ENCODE measurements around the gene ZNF254. TPM values are rescaled to one million over a fixed set of nuclear protein-coding genes. Genes with fewer than 3 reads are reported as not detected.
"Not testable (repeated sequence)": the region's sequence is repeated elsewhere in the genome, so short reads cannot be mapped to it uniquely, and the experiment has no call there.

ZNF254 gene
- 20.2 TPM for polyA plus RNA-seq (2013, experiment 1 of 2)
- polyA plus RNA-seq (2013, experiment 2 of 2), result 19.5 TPM

GRCh38 chr19:24086974-24087595 lies at the start of gene ZNF254:
Gene ZNF254, plus strand, starts transcription at chr19:24087187. Its CDS starts 121 bp downstream, at chr19:24087308.
- Histone ChIP-seq H2BK120ac (ENCODE audit: low read depth, low read length) (peak within 1 kb of the TSS; percentile 90), H3K9ac (ENCODE audit: low read length) (peak within 1 kb of the TSS; percentile 98), H3K4me1 (ENCODE audit: control insufficient read depth, low read depth, low read length) (no peaks in the 10 kb centered on the region), H3K4ac (ENCODE audit: low read depth, low read length) (peak within 1 kb of the TSS; percentile 95), H4K8ac (ENCODE audit: low read depth, low read length) (no peak within 1 kb of the TSS), H3K36me3 (ENCODE audit: control insufficient read depth, insufficient read depth, low read length) (no peaks in the 10 kb centered on the region), H3K79me2 (ENCODE audit: control insufficient read depth, insufficient read depth, low read length) (peaks cover 11% of the 10 kb centered on the region), H3K79me1 (ENCODE audit: low read length) (no peaks in the 10 kb centered on the region), H3K27ac (ENCODE audit: low read depth, low read length) (peak within 1 kb of the TSS; percentile 51), H3K18ac (ENCODE audit: low read length) (peak within 1 kb of the TSS; percentile 90), H2BK5ac (ENCODE audit: low read length) (no peak within 1 kb of the TSS), H2BK15ac (replicated peaks; ENCODE audit: low read depth) (no peak within 1 kb of the TSS), H3K4me2 (ENCODE audit: low read length) (no peak within 1 kb of the TSS), H2AK5ac (ENCODE audit: low read length) (no peak within 1 kb of the TSS), H4K5ac (ENCODE audit: low read length) (no peak within 1 kb of the TSS), H3K23ac (ENCODE audit: low read length) (no peak within 1 kb of the TSS), H3K27me3 (ENCODE audit: insufficient read depth, low read length, poor library complexity) (no peaks in the 10 kb centered on the region), H3K4me3 (ENCODE audit: low read length) (peak within 1 kb of the TSS; percentile 96), H3K56ac (ENCODE audit: low read length) (peak within 1 kb of the TSS; percentile 98)
- peak; percentile 99 for DNase-seq
- WGBS (ENCODE audit: extremely low coverage, insufficient coverage, low lambda C conversion rate), result no CpG with 5 or more reads among the region's 23 CpGs

GRCh38 chr19:24040621-24041020 lies 46.4 kb upstream of the ZNF254 start:
- WGBS (ENCODE audit: extremely low coverage, insufficient coverage, low lambda C conversion rate), result no CpG with 5 or more reads among the region's 3 CpGs
- no peak overlapping the region for H2BK15ac ChIP-seq (replicated peaks; ENCODE audit: low read depth)

DNA sequence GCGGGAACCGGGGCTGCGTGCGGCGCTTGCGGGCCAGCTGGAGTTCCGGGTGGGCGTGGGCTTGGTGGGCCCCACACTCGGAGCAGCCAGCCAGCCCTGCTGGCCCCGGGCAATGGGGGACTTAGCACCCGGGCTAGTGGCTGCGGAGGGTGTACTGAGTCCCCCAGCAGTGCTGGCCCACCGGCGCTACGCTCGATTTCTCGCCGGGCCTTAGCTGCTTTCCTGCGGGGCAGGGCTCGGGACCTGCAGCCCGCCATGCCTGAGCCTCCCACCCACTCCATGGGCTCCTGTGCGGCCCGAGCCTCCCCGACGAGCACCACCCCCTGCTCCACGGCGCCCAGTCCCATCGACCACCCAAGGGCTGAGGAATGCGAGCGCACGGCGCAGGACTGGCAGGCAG lies 45.7 kb upstream of the ZNF254 start:
- not testable (repeated sequence) for H3K27ac ChIP-seq (ENCODE audit: low read depth, low read length); H3K36me3 ChIP-seq (ENCODE audit: control insufficient read depth, insufficient read depth, low read length); H3K18ac ChIP-seq (ENCODE audit: low read length); H2BK5ac ChIP-seq (ENCODE audit: low read length); H3K4me1 ChIP-seq (ENCODE audit: control insufficient read depth, low read depth, low read length); H3K4me2 ChIP-seq (ENCODE audit: low read length); H2BK120ac ChIP-seq (ENCODE audit: low read depth, low read length); H3K4me3 ChIP-seq (ENCODE audit: low read length); H4K8ac ChIP-seq (ENCODE audit: low read depth, low read length); H2AK5ac ChIP-seq (ENCODE audit: low read length); H3K27me3 ChIP-seq (ENCODE audit: insufficient read depth, low read length, poor library complexity); H2BK15ac ChIP-seq (replicated peaks; ENCODE audit: low read depth); DNase-seq; H3K9ac ChIP-seq (ENCODE audit: low read length); H3K4ac ChIP-seq (ENCODE audit: low read depth, low read length); H4K5ac ChIP-seq (ENCODE audit: low read length); H3K56ac ChIP-seq (ENCODE audit: low read length); H3K23ac ChIP-seq (ENCODE audit: low read length)
- H3K79me2 ChIP-seq (ENCODE audit: control insufficient read depth, insufficient read depth, low read length), result peaks cover 34% of the 10 kb centered on the region
- no CpG with 5 or more reads among the region's 32 CpGs for WGBS (ENCODE audit: extremely low coverage, insufficient coverage, low lambda C conversion rate)
- H3K79me1 ChIP-seq (ENCODE audit: low read length), result peaks cover 13% of the 10 kb centered on the region

More at GRCh38 chr19:24040621-24041020, 46.4 kb upstream of the ZNF254 start:
- no peak for DNase-seq
- Histone ChIP-seq H3K23ac (ENCODE audit: low read length) (no peak overlapping the region), H3K36me3 (ENCODE audit: control insufficient read depth, insufficient read depth, low read length) (peaks cover 2% of the 10 kb centered on the region), H4K8ac (ENCODE audit: low read depth, low read length) (no peak overlapping the region), H3K79me2 (ENCODE audit: control insufficient read depth, insufficient read depth, low read length) (peaks cover 40% of the 10 kb centered on the region), H2AK5ac (ENCODE audit: low read length) (no peak overlapping the region), H3K79me1 (ENCODE audit: low read length) (peaks cover 14% of the 10 kb centered on the region), H3K9ac (ENCODE audit: low read length) (no peak overlapping the region), H3K4me2 (ENCODE audit: low read length) (no peak overlapping the region), H2BK120ac (ENCODE audit: low read depth, low read length) (no peak overlapping the region), H3K27ac (ENCODE audit: low read depth, low read length) (no peak overlapping the region), H3K56ac (ENCODE audit: low read length) (no peak overlapping the region), H3K4ac (ENCODE audit: low read depth, low read length) (no peak overlapping the region), H3K4me1 (ENCODE audit: control insufficient read depth, low read depth, low read length) (no peaks in the 10 kb centered on the region), H3K27me3 (ENCODE audit: insufficient read depth, low read length, poor library complexity) (no peaks in the 10 kb centered on the region), H2BK5ac (ENCODE audit: low read length) (no peak overlapping the region), H3K4me3 (ENCODE audit: low read length) (no peak overlapping the region), H4K5ac (ENCODE audit: low read length) (no peak overlapping the region), H3K18ac (ENCODE audit: low read length) (no peak overlapping the region)

- Histone ChIP-seq H4K5ac (ENCODE audit: low read length) (no peak overlapping the region), H3K79me2 (ENCODE audit: control insufficient read depth, insufficient read depth, low read length) (no peaks in the 10 kb centered on the region), H3K79me1 (ENCODE audit: low read length) (no peaks in the 10 kb centered on the region), H2BK120ac (ENCODE audit: low read depth, low read length) (no peak overlapping the region), H3K18ac (ENCODE audit: low read length) (no peak overlapping the region), H4K8ac (ENCODE audit: low read depth, low read length) (no peak overlapping the region), H3K56ac (ENCODE audit: low read length) (no peak overlapping the region), H2BK15ac (replicated peaks; ENCODE audit: low read depth) (no peak overlapping the region), H2BK5ac (ENCODE audit: low read length) (no peak overlapping the region), H3K9ac (ENCODE audit: low read length) (no peak overlapping the region), H3K4ac (ENCODE audit: low read depth, low read length) (no peak overlapping the region), H3K27ac (ENCODE audit: low read depth, low read length) (no peak overlapping the region), H3K23ac (ENCODE audit: low read length) (no peak overlapping the region), H3K4me2 (ENCODE audit: low read length) (no peak overlapping the region), H3K36me3 (ENCODE audit: control insufficient read depth, insufficient read depth, low read length) (peaks cover 6% of the 10 kb centered on the region), H3K4me3 (ENCODE audit: low read length) (no peak overlapping the region), H3K4me1 (ENCODE audit: control insufficient read depth, low read depth, low read length) (no peaks in the 10 kb centered on the region), H2AK5ac (ENCODE audit: low read length) (no peak overlapping the region), H3K27me3 (ENCODE audit: insufficient read depth, low read length, poor library complexity) (no peaks in the 10 kb centered on the region)
- WGBS (ENCODE audit: extremely low coverage, insufficient coverage, low lambda C conversion rate), result no CpG with 5 or more reads among the region's 1 CpG
- no peak for DNase-seq
Observed at GRCh38 chr19:24046550-24046949, 40.4 kb upstream of the ZNF254 start.

GRCh38 chr19:24048261-24048660 lies 38.7 kb upstream of the ZNF254 start:
- Histone ChIP-seq H3K4ac (ENCODE audit: low read depth, low read length) (no peak overlapping the region), H3K18ac (ENCODE audit: low read length) (no peak overlapping the region), H3K79me1 (ENCODE audit: low read length) (peaks cover 2% of the 10 kb centered on the region), H3K9ac (ENCODE audit: low read length) (no peak overlapping the region), H4K8ac (ENCODE audit: low read depth, low read length) (no peak overlapping the region), H3K79me2 (ENCODE audit: control insufficient read depth, insufficient read depth, low read length) (no peaks in the 10 kb centered on the region), H3K36me3 (ENCODE audit: control insufficient read depth, insufficient read depth, low read length) (peaks cover 13% of the 10 kb centered on the region), H3K4me1 (ENCODE audit: control insufficient read depth, low read depth, low read length) (no peaks in the 10 kb centered on the region), H3K23ac (ENCODE audit: low read length) (no peak overlapping the region), H3K4me3 (ENCODE audit: low read length) (no peak overlapping the region), H2BK5ac (ENCODE audit: low read length) (no peak overlapping the region), H3K4me2 (ENCODE audit: low read length) (no peak overlapping the region), H3K27ac (ENCODE audit: low read depth, low read length) (no peak overlapping the region), H2BK120ac (ENCODE audit: low read depth, low read length) (no peak overlapping the region), H4K5ac (ENCODE audit: low read length) (no peak overlapping the region), H3K56ac (ENCODE audit: low read length) (no peak overlapping the region), H2BK15ac (replicated peaks; ENCODE audit: low read depth) (no peak overlapping the region), H2AK5ac (ENCODE audit: low read length) (no peak overlapping the region), H3K27me3 (ENCODE audit: insufficient read depth, low read length, poor library complexity) (no peaks in the 10 kb centered on the region)
- DNase-seq, result peak; percentile 40
- no CpG with 5 or more reads among the region's 10 CpGs for WGBS (ENCODE audit: extremely low coverage, insufficient coverage, low lambda C conversion rate)

DNA sequence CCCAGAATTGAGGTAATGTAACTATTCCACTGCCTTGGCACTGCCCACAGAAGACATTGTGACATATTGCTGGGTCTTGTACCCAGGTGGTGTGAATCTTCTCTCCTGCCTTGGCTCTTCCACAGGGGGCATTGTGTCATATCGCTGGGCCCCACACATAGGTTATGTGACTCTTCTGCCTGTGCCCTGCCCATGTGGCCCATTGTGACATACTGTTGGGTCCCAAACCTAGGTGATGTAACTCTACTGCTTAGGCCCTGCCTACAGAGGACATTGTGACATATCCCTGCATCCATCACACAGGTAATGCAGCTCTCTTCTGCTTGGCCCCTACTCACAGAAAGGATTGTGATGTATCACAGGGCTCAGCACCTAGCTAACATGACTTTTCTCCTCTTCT lies 37.5 kb upstream of the ZNF254 start:
- Histone ChIP-seq H2BK15ac (replicated peaks; ENCODE audit: low read depth) (no peak overlapping the region), H3K79me1 (ENCODE audit: low read length) (peaks cover 2% of the 10 kb centered on the region), H3K4me3 (ENCODE audit: low read length) (no peak overlapping the region), H3K4ac (ENCODE audit: low read depth, low read length) (no peak overlapping the region), H3K27ac (ENCODE audit: low read depth, low read length) (no peak overlapping the region), H3K27me3 (ENCODE audit: insufficient read depth, low read length, poor library complexity) (no peaks in the 10 kb centered on the region), H3K18ac (ENCODE audit: low read length) (no peak overlapping the region), H3K56ac (ENCODE audit: low read length) (no peak overlapping the region), H3K79me2 (ENCODE audit: control insufficient read depth, insufficient read depth, low read length) (no peaks in the 10 kb centered on the region), H2BK5ac (ENCODE audit: low read length) (no peak overlapping the region), H3K36me3 (ENCODE audit: control insufficient read depth, insufficient read depth, low read length) (peaks cover 15% of the 10 kb centered on the region), H2AK5ac (ENCODE audit: low read length) (no peak overlapping the region), H3K9ac (ENCODE audit: low read length) (no peak overlapping the region), H4K8ac (ENCODE audit: low read depth, low read length) (no peak overlapping the region), H3K4me2 (ENCODE audit: low read length) (no peak overlapping the region), H3K4me1 (ENCODE audit: control insufficient read depth, low read depth, low read length) (no peaks in the 10 kb centered on the region), H4K5ac (ENCODE audit: low read length) (no peak overlapping the region), H2BK120ac (ENCODE audit: low read depth, low read length) (no peak overlapping the region), H3K23ac (ENCODE audit: low read length) (no peak overlapping the region)
- no peak for DNase-seq
- no CpG with 5 or more reads among the region's 1 CpG for WGBS (ENCODE audit: extremely low coverage, insufficient coverage, low lambda C conversion rate)

Data from mesendoderm (in vitro differentiated cells).